ENCODE data around the gene USP20. TPM values are rescaled to one million over a fixed set of nuclear protein-coding genes. Genes with fewer than 3 reads are reported as not detected.
A peak's percentile ranks its signal among the peaks of the same experiment; 100 is the strongest.

The USP20 gene
- total and polyA plus RNA-seq, 10 of the 15 experiments (the other 5 are each of a cell fraction or from before 2014, with no cell fraction given), result 0.66 to 23.3 (median 11.0) TPM

- TF ChIP-seq ZNF384 (IDR thresholded peaks at IDR 0.05; ENCODE audit: borderline replicate concordance, low read depth, low read length) (no peak), RCOR1 (conservative IDR thresholded peaks at IDR 0.05; ENCODE audit: low read depth, low read length) (peak; percentile 80; the same call in 1 of the 2 replicates), JUND (IDR thresholded peaks at IDR 0.05; ENCODE audit: low read depth, low read length) (no peak), MXI1 (IDR thresholded peaks at IDR 0.05; ENCODE audit: low read depth, low read length) (peak; percentile 94), ZNF622 (IDR thresholded peaks at IDR 0.05) (no peak), CREB1 (IDR thresholded peaks at IDR 0.05; ENCODE audit: low read depth) (no peak), YY1 (IDR thresholded peaks at IDR 0.05; ENCODE audit: low read depth, low read length) (peak; percentile 61; the same call in 1 of the 2 replicates), ZBTB4 (CRISPR knock-in tag; IDR thresholded peaks at IDR 0.05) (0 out of 2 replicates have a peak, but pooled peaks have one; percentile 43), SMAD1 (IDR thresholded peaks at IDR 0.05; ENCODE audit: low read depth, partially characterized antibody) (peak; percentile 81), HCFC1 (IDR thresholded peaks at IDR 0.05; ENCODE audit: low read length) (peak; percentile 51; the same call in 1 of the 2 replicates), CBX5 (IDR thresholded peaks at IDR 0.05; ENCODE audit: low read depth) (no peak), RB1 (IDR thresholded peaks at IDR 0.05; ENCODE audit: borderline replicate concordance) (no peak), DPF2 (IDR thresholded peaks at IDR 0.05) (peak; percentile 97), YBX1 (IDR thresholded peaks at IDR 0.05) (no peak), KLF5 (IDR thresholded peaks at IDR 0.05; ENCODE audit: partially characterized antibody) (peak; percentile 84), NFXL1 (IDR thresholded peaks at IDR 0.05; ENCODE audit: borderline replicate concordance) (no peak), ZBED1 (IDR thresholded peaks at IDR 0.05; ENCODE audit: borderline replicate concordance) (peak; percentile 99), PAX8 (IDR thresholded peaks at IDR 0.05) (0 out of 2 replicates have a peak, but pooled peaks have one; percentile 47), NBN (IDR thresholded peaks at IDR 0.05) (peak; percentile 97), NFIC (IDR thresholded peaks at IDR 0.05; ENCODE audit: low read depth, low read length) (no peak)
- TF ChIP-seq, protein P1, sequence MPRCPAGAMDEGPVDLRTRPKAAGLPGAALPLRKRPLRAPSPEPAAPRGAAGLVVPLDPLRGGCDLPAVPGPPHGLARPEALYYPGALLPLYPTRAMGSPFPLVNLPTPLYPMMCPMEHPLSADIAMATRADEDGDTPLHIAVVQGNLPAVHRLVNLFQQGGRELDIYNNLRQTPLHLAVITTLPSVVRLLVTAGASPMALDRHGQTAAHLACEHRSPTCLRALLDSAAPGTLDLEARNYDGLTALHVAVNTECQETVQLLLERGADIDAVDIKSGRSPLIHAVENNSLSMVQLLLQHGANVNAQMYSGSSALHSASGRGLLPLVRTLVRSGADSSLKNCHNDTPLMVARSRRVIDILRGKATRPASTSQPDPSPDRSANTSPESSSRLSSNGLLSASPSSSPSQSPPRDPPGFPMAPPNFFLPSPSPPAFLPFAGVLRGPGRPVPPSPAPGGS (IDR thresholded peaks at IDR 0.05; ENCODE audit: borderline replicate concordance, insufficient read depth, low read depth, low read length, poor library complexity, severe bottlenecking), result peak; percentile 98
- TF ChIP-seq, protein P2, sequence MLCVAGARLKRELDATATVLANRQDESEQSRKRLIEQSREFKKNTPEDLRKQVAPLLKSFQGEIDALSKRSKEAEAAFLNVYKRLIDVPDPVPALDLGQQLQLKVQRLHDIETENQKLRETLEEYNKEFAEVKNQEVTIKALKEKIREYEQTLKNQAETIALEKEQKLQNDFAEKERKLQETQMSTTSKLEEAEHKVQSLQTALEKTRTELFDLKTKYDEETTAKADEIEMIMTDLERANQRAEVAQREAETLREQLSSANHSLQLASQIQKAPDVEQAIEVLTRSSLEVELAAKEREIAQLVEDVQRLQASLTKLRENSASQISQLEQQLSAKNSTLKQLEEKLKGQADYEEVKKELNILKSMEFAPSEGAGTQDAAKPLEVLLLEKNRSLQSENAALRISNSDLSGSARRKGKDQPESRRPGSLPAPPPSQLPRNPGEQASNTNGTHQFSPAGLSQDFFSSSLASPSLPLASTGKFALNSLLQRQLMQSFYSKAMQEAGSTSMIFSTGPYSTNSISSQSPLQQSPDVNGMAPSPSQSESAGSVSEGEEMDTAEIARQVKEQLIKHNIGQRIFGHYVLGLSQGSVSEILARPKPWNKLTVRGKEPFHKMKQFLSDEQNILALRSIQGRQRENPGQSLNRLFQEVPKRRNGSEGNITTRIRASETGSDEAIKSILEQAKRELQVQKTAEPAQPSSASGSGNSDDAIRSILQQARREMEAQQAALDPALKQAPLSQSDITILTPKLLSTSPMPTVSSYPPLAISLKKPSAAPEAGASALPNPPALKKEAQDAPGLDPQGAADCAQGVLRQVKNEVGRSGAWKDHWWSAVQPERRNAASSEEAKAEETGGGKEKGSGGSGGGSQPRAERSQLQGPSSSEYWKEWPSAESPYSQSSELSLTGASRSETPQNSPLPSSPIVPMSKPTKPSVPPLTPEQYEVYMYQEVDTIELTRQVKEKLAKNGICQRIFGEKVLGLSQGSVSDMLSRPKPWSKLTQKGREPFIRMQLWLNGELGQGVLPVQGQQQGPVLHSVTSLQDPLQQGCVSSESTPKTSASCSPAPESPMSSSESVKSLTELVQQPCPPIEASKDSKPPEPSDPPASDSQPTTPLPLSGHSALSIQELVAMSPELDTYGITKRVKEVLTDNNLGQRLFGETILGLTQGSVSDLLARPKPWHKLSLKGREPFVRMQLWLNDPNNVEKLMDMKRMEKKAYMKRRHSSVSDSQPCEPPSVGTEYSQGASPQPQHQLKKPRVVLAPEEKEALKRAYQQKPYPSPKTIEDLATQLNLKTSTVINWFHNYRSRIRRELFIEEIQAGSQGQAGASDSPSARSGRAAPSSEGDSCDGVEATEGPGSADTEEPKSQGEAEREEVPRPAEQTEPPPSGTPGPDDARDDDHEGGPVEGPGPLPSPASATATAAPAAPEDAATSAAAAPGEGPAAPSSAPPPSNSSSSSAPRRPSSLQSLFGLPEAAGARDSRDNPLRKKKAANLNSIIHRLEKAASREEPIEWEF (IDR thresholded peaks at IDR 0.05; ENCODE audit: insufficient replicate concordance, low read depth, low read length), result peak; percentile 49
These were observed 53.2 kb downstream of the USP20 start (continued) for GRCh38 chr9:129888293-129889121.
